H9 (cell line): ENCODE results near the gene KDM5B. TPM values are rescaled to one million over a fixed set of nuclear protein-coding genes. Genes with fewer than 3 reads are reported as not detected.
"Not testable (repeated sequence)": the region's sequence is repeated elsewhere in the genome, so short reads cannot be mapped to it uniquely, and the experiment has no call there.

Experiments used
- DNase-seq: peaks from one replicate; pipeline ENCODE4 v3.0.0-alpha.2; 2017
- H2AFZ ChIP-seq: one replicate; pipeline ENCODE4 v1.6.1; 2013; ENCODE audit warnings: mild to moderate bottlenecking, low read length, control low read depth, moderate library complexity
- H2AK5ac ChIP-seq: 2 replicates; pipeline ENCODE4 v1.6.1; 2013; ENCODE audit warnings: low read length, control low read depth, mixed read lengths; ENCODE audit not compliant: insufficient read length
- H2BK120ac ChIP-seq: one replicate; pipeline ENCODE4 v1.6.1; 2013; ENCODE audit warnings: low read depth, mild to moderate bottlenecking, low read length, control low read depth, inconsistent platforms; ENCODE audit not compliant: poor library complexity, severe bottlenecking
- H2BK12ac ChIP-seq: 2 replicates; pipeline ENCODE4 v1.6.1; 2013; ENCODE audit warnings: low read length, control low read depth, mixed read lengths, low read depth; ENCODE audit not compliant: insufficient read length
- H2BK15ac ChIP-seq: 2 replicates; pipeline ENCODE4 v1.6.1; 2013; ENCODE audit warnings: low read depth, low read length, control low read depth
- H2BK20ac ChIP-seq: one replicate; pipeline ENCODE4 v1.6.1; 2013; ENCODE audit warnings: low read depth, mild to moderate bottlenecking, low read length, control low read depth, inconsistent platforms; ENCODE audit not compliant: poor library complexity, severe bottlenecking
- H2BK5ac ChIP-seq: 2 replicates; pipeline ENCODE4 v1.6.1; 2013; ENCODE audit warnings: low read length, control low read depth, mixed read lengths; ENCODE audit not compliant: insufficient read length
- H3K14ac ChIP-seq: 2 replicates; pipeline ENCODE4 v1.6.1; 2013; ENCODE audit warnings: low read length, control low read depth; ENCODE audit not compliant: insufficient read depth
- H3K18ac ChIP-seq: 2 replicates; pipeline ENCODE4 v1.6.1; 2013; ENCODE audit warnings: low read depth, mild to moderate bottlenecking, mixed read lengths, low read length, control low read depth; ENCODE audit not compliant: insufficient read length
- H3K23ac ChIP-seq: 2 replicates; pipeline ENCODE4 v1.6.1; 2013; ENCODE audit warnings: low read length, control low read depth, mixed read lengths, low read depth; ENCODE audit not compliant: insufficient read length
- H3K23me2 ChIP-seq: 2 replicates; pipeline ENCODE4 v1.6.1; 2013; ENCODE audit warnings: low read depth, mild to moderate bottlenecking, mixed read lengths, low read length, control low read depth; ENCODE audit not compliant: insufficient read length, poor library complexity, severe bottlenecking
- H3K27ac ChIP-seq: 2 replicates; pipeline ENCODE4 v1.5.1; 2013; ENCODE audit warnings: low read length, control low read depth, mixed read lengths, low read depth; ENCODE audit not compliant: insufficient read length
- H3K27me3 ChIP-seq: 2 replicates; pipeline ENCODE4 v1.6.1; 2013; ENCODE audit warnings: low read length, control low read depth, inconsistent platforms; ENCODE audit not compliant: insufficient read depth
- H3K4ac ChIP-seq: 2 replicates; pipeline ENCODE4 v1.6.1; 2013; ENCODE audit warnings: low read depth, mild to moderate bottlenecking, control low read depth, inconsistent platforms, low read length, moderate library complexity
- H3K4me1 ChIP-seq: 2 replicates; pipeline ENCODE4 v1.6.1; 2013; ENCODE audit warnings: low read length, control low read depth, inconsistent platforms; ENCODE audit not compliant: insufficient read depth
- H3K4me2 ChIP-seq: 2 replicates; pipeline ENCODE4 v1.6.1; 2013; ENCODE audit warnings: low read length, control low read depth, mixed read lengths; ENCODE audit not compliant: insufficient read length, insufficient read depth
- H3K56ac ChIP-seq: 2 replicates; pipeline ENCODE4 v1.6.1; 2013; ENCODE audit warnings: low read depth, mild to moderate bottlenecking, mixed read lengths, low read length, control low read depth; ENCODE audit not compliant: insufficient read length
- H3K79me1 ChIP-seq: 2 replicates; pipeline ENCODE4 v1.6.1; 2013; ENCODE audit warnings: low read depth, mild to moderate bottlenecking, moderate library complexity, low read length, control low read depth, inconsistent platforms; ENCODE audit not compliant: insufficient read depth, poor library complexity, severe bottlenecking
- H3K79me2 ChIP-seq: 2 replicates; pipeline ENCODE4 v1.6.1; 2013; ENCODE audit warnings: low read length, control low read depth, inconsistent platforms; ENCODE audit not compliant: insufficient read depth
- H3K9ac ChIP-seq: 2 replicates; pipeline ENCODE4 v1.6.1; 2013; ENCODE audit warnings: low read length, control low read depth, mixed read lengths; ENCODE audit not compliant: insufficient read length; ENCODE audit errors: extremely low read depth
- H3K9me3 ChIP-seq: one replicate; pipeline ENCODE4 v1.6.1; 2013; ENCODE audit warnings: low read depth, low read length, inconsistent platforms; ENCODE audit not compliant: control insufficient read depth
- H3T11ph ChIP-seq: one replicate; pipeline ENCODE4 v1.6.1; 2013; ENCODE audit warnings: mild to moderate bottlenecking, low read length, control low read depth, inconsistent platforms
- H4K20me1 ChIP-seq: one replicate; pipeline ENCODE4 v1.6.1; 2013; ENCODE audit not compliant: control insufficient read depth, insufficient read length, insufficient read depth
- H4K5ac ChIP-seq: 2 replicates; pipeline ENCODE4 v1.6.1; 2013; ENCODE audit warnings: low read depth, mild to moderate bottlenecking, mixed read lengths, low read length, control low read depth; ENCODE audit not compliant: insufficient read length
- H4K8ac ChIP-seq: replicated peaks from 2 replicates; pipeline ENCODE4 v1.6.1; 2013; ENCODE audit warnings: low read length, control low read depth, mixed read lengths, low read depth; ENCODE audit not compliant: insufficient read length
- H4K91ac ChIP-seq: 2 replicates; pipeline ENCODE4 v1.6.1; 2013; ENCODE audit warnings: low read depth, mild to moderate bottlenecking, moderate library complexity, mixed read lengths, low read length, control low read depth; ENCODE audit not compliant: insufficient read length
- H3K27ac Mint-ChIP-seq, 3 experiments: 2 replicates in 2 of 3; 3 replicates in 1 of 3; pipeline ENCODE4 v1.8.0; 2020 to 2021; ENCODE audit warnings: mixed read lengths in 3 of 3, mild to moderate bottlenecking in 1 of 3, moderate library complexity in 1 of 3
- H3K27me3 Mint-ChIP-seq: 2 replicates; pipeline ENCODE4 v1.8.0; 2021; ENCODE audit warnings: low read depth, mild to moderate bottlenecking, moderate library complexity, mixed read lengths
- H3K36me3 Mint-ChIP-seq, 3 experiments: 2 replicates in 2 of 3; 3 replicates in 1 of 3; pipeline ENCODE4 v1.8.0; 2020 to 2021; ENCODE audit warnings: low read depth in 3 of 3, mixed read lengths in 3 of 3; ENCODE audit not compliant: insufficient read depth in 1 of 3
- H3K4me1 Mint-ChIP-seq, 2 experiments: 2 replicates each; pipeline ENCODE4 v1.8.0; 2020; ENCODE audit warnings: mixed read lengths in 2 of 2
- H3K4me3 Mint-ChIP-seq, 2 experiments: 2 replicates in 1 of 2; 3 replicates in 1 of 2; pipeline ENCODE4 v1.8.0; 2020 to 2021; ENCODE audit warnings: mild to moderate bottlenecking in 2 of 2, mixed read lengths in 2 of 2, moderate library complexity in 1 of 2
- H3K9me3 Mint-ChIP-seq, 2 experiments: 2 replicates in 1 of 2; 3 replicates in 1 of 2; pipeline ENCODE4 v1.8.0; 2020; ENCODE audit warnings: mild to moderate bottlenecking in 2 of 2, mixed read lengths in 2 of 2, moderate library complexity in 1 of 2
- CTCF ChIP-seq: fragments of 200-600 bp; sonication (generic); conservative IDR thresholded peaks from 3 replicates; pipeline ENCODE4 v1.8.0; 2021; ENCODE audit warnings: antibody characterized with exemption, mild to moderate bottlenecking
- WGBS: extraction: QIAGEN DNeasy Blood & Tissue Kit; methylation state at CpG from one replicate; pipeline ENCODE4 v1.1.7; 2013; ENCODE audit warnings: missing lambda C conversion rate, low lambda C conversion rate, mixed read lengths; ENCODE audit not compliant: insufficient read length; ENCODE audit errors: extremely low coverage; 5-methylcytosine and 5-hydroxymethylcytosine counted together
- total RNA-seq: library from RNA; stranded (reverse); gene quantifications from 2 replicates; pipeline ENCODE4 v1.2.1, GENCODE V29; 2021

The KDM5B gene
- total RNA-seq, 1 experiment from 2014 or later, result 210 TPM

DNA sequence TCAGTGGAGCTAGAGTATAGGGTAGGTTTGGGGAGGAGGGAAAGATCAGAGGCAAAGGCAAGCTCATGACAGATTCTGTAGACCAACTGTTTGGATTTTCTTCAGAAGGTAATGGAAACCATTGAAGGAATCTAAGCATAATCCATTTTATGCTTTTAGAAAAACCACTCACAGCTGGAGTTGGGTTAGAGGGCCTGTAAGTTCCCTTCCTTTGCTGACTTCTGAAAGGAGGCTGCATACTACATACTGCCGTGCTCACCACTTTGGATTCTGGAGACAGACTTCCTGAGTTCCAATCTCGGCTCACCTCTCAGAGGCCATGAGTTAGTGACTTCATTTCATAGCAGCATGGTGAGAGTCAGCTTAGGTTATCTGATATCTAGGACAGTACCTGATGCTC is 91.6 kb downstream of the KDM5B start:
- Histone ChIP-seq H3K9ac (no peak overlapping the region), H3K27me3 (no peaks in the 10 kb centered on the region), H4K91ac (no peak overlapping the region), H3K4ac (no peak overlapping the region), H3K79me1 (no peaks in the 10 kb centered on the region), H2BK120ac (no peak overlapping the region), H4K20me1 (no peaks in the 10 kb centered on the region), H3K56ac (no peak overlapping the region), H3T11ph (no peak overlapping the region), H3K14ac (no peak overlapping the region), H2BK5ac (no peak overlapping the region), H3K18ac (no peak overlapping the region), H3K4me2 (no peak overlapping the region), H2BK12ac (no peak overlapping the region), H3K27ac (no peak overlapping the region), H3K23ac (no peak overlapping the region), H3K79me2 (no peaks in the 10 kb centered on the region), H4K8ac (no peak overlapping the region), H2AK5ac (no peak overlapping the region), H3K23me2 (no peaks in the 10 kb centered on the region), H2BK15ac (no peak overlapping the region), H2AFZ (no peak overlapping the region), H3K4me1 (peaks cover 9% of the 10 kb centered on the region), H4K5ac (no peak overlapping the region), H2BK20ac (no peak overlapping the region), H3K9me3 (no peaks in the 10 kb centered on the region)
- Mint-ChIP-seq H3K4me1 (peaks cover 30% of the 10 kb centered on the region in 2 experiments), H3K9me3 (no peaks in the 10 kb centered on the region), H3K27ac (no peak overlapping the region), H3K27me3 (peaks cover 16% of the 10 kb centered on the region), H3K36me3 (no peaks in the 10 kb centered on the region), H3K4me3 (0 out of 5 replicates have a peak overlapping the region, but pooled peaks of 1 of the 2 experiments have one; percentile 8)
- no CpG with 5 or more reads among the region's 2 CpGs for WGBS
- no peak for TF ChIP-seq CTCF
- DNase-seq, result no peak

DNA sequence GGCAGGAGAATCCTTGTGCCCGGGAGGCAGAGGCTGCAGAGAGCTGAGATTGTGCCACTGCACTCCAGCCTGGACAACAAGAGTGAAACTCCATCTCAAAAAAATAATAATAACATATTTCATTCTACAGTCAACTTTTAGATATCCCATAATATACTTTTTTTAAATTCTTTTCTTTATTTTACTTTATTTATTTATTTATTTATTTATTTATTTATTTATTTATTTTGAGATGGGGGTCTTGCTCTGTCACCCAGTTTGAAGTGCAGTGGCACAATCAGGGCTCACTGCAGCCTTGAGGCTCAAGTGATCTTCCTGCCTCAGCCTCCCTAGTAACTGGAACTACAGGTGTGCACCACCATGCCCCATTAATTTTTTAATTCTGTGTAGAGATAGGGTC is 94.0 kb downstream of the KDM5B start:
- not testable (repeated sequence) for H2BK20ac ChIP-seq

More for the DNA sequence above, 94.0 kb downstream of the KDM5B start:
- Mint-ChIP-seq H3K27me3 (peaks cover 39% of the 10 kb centered on the region), H3K4me1 (peaks cover 39 to 42% of the 10 kb centered on the region in 2 experiments)
- H3K9ac ChIP-seq, H2AFZ ChIP-seq, H4K8ac ChIP-seq, H3K14ac ChIP-seq, H3K56ac ChIP-seq, H3K23ac ChIP-seq, H3K4me1 ChIP-seq, H4K5ac ChIP-seq, H3K9me3 ChIP-seq, H3K79me2 ChIP-seq, H3K4me2 ChIP-seq, DNase-seq, H3K18ac ChIP-seq, H2BK12ac ChIP-seq, H3K79me1 ChIP-seq, H3K4ac ChIP-seq, H4K91ac ChIP-seq, H3K27ac ChIP-seq, H3T11ph ChIP-seq, H4K20me1 ChIP-seq, H2BK120ac ChIP-seq, H2AK5ac ChIP-seq, H3K9me3 Mint-ChIP-seq, H3K27ac Mint-ChIP-seq, H3K4me3 Mint-ChIP-seq, H2BK5ac ChIP-seq, H3K27me3 ChIP-seq, H3K36me3 Mint-ChIP-seq, H2BK15ac ChIP-seq: not testable (repeated sequence)
- peaks cover 11% of the 10 kb centered on the region for H3K23me2 ChIP-seq
- no CpG with 5 or more reads among the region's 1 CpG for WGBS
